RPMI7951 (cell line): Measurements from ENCODE around the gene SH3BP2. TPM values are rescaled to one million over a fixed set of nuclear protein-coding genes. Genes with fewer than 3 reads are reported as not detected.

Experiments
- DNase-seq: peaks from one replicate; pipeline ENCODE4 v3.0.0-alpha.2; 2012; ENCODE audit warnings: low read depth
- total RNA-seq: library from RNA; depleted of rRNA; stranded (reverse); fragments of >200 nt; shearing (Covaris generic); gene quantifications from 2 replicates; pipeline ENCODE4 v1.2.3, GENCODE V29; 2014; rRNA removed

The SH3BP2 gene
- total RNA-seq, 1 experiment from 2014 or later, result 24.8 TPM

DNA sequence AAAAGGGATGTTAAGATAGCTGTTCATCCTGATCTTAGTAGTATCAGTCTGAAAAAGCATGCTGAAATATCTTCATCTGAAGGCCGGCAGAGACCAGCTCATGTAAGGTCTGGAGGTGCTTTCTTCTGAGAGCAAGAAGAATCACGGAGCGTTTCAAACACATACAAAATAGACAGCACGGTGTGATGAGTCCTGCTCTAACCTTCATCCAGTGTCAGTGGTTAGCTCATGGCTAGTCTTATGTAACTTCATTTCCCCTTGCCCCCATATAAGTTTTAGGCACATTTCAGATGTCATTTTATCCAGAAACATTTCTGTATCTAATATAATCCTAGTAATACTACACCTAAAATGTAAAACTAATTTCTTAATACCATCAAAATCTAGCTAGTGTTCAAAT lies 78.6 kb downstream of the SH3BP2 start:
- DNase-seq, result no peak

DNA sequence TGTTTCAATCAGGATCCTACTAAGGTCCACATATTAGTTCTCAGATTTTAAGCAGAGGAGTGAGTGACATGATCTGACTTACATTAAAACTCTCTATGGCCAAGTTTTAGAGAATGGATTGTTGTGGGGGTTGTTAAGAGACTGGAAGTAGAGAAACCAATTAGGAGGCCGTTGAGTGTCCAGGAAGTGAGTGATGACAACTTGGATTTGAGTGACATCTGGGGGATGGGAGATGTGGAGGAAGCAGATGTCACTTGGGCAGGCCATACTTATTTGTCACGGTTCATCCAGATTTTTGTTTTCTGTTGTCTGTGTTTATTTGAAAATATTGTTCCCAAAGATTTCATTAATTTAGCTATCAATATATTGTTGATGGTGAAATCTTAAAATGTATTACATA lies 79.0 kb downstream of the SH3BP2 start:
- DNase-seq, result peak; percentile 12

- DNase-seq, result no peak
Observed at GRCh38 chr4:2873329-2873728, 80.4 kb downstream of the SH3BP2 start.

- no peak for DNase-seq
Observed at GRCh38 chr4:2874861-2875260, 82.0 kb downstream of the SH3BP2 start.

- no peak for DNase-seq
Observed at GRCh38 chr4:2875556-2875955, 82.7 kb downstream of the SH3BP2 start.

DNA sequence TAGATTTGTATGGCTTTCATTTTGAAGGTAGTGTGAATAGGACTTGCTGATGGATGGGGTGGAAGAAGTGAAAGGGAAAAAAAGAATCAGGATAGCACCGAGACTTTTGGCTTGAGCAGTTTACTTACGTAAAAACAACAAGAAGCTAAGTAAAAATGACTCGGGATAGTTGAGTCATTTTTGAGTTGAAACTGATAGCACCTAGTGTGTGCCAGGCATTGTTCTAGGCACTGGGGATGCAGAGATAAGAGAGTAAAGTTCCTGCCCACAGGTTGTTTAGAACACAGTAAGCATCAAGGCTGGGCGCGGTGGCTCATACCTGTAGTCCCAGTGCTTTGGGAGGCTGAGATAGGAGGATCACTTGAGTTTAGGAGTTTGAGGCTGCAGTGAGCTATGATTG lies 85.5 kb downstream of the SH3BP2 start:
- DNase-seq, result no peak

GRCh38 chr4:2879026-2879425 lies 86.1 kb downstream of the SH3BP2 start:
- no peak for DNase-seq

DNA sequence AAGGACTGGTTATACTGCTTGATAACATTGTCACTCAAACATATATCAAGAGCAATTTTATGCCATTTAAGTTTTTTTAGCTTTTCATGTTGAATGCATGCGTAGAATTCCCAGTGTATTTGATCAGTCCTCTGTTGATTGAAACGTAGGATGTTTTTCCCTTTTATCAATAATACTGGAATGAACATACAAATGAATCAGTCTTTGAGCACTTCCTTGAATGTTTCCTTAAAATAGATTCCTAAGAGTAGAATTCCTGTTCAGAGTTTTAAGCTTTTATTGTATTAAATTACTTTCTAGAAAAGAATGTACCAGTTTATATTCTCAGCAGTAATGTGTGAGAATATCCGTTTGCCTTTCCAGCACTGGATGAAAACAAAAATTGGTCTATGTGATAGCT lies 88.5 kb downstream of the SH3BP2 start:
- no peak for DNase-seq

DNA sequence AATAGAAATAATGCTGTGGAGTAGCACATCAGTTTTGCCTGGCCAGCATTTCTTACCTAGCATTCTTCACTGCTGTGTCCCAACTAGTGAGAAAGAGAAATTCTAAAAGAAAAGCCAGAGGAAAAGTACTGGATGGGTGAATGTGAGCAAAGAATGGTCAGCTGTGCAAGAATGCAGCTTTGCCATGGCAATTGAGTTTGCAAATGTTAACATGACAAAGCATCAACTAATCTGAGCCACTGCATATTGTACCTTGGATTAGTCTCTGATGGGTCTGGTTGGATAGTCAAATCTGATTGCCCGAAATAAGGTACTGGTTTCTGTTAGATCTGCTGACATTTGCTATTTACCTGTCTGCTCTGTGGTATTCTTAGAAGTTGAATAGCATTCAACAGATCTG lies 89.5 kb downstream of the SH3BP2 start:
- no peak for DNase-seq

GRCh38 chr4:2886161-2886560 lies 93.3 kb downstream of the SH3BP2 start:
- DNase-seq, result no peak

GRCh38 chr4:2886622-2887021 lies 93.7 kb downstream of the SH3BP2 start:
- DNase-seq, result no peak

DNA sequence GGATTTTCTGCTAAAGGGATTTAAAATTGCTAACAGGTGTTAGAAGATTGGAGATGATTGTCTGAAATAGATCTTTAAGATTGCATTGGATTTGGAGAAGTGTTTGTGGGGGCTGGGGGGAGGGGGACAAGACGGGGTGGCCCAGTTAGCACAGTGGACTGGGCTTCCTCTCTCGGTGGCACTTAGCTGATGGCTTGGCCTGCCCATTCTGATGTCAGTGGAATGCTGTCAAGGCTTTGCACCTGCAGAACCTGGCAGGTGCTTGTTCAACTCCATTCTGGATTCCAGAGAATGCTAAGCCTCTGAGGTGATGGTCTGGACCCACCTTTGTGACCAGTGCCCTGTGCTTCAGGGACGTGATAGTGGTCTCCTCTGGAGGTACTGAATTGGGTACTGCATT lies 94.5 kb downstream of the SH3BP2 start:
- no peak for DNase-seq

- DNase-seq, result no peak
Observed at GRCh38 chr4:2888886-2889285, 96.0 kb downstream of the SH3BP2 start.

Other genes starting within 250 kb of the SH3BP2 start
- 21.7 and 23.3 TPM in 2 replicates for gene TNIP2, start 36.7 kb upstream of the SH3BP2 start, total RNA-seq
- gene ADD1, start 50.8 kb downstream of the SH3BP2 start, total RNA-seq, result 115 and 136 TPM in 2 replicates
- gene NOP14, start 170.3 kb downstream of the SH3BP2 start, total RNA-seq, result 10.1 and 13.0 TPM in 2 replicates
- gene GRK4, start 170.5 kb downstream of the SH3BP2 start, total RNA-seq, result 3.1 and 3.6 TPM in 2 replicates